NCI-H2029 treated with DMSO at 0.1 percent for 48 hours (cell line): Measurements from ENCODE around the gene ARMC9.
A peak's percentile ranks its signal among the peaks of the same experiment; 100 is the strongest.
"Not testable (repeated sequence)": the region's sequence is repeated elsewhere in the genome, so short reads cannot be mapped to it uniquely, and the experiment has no call there.

Experiments used
- DNase-seq: peaks from one replicate; lab custom pipeline; 2025; lab: John Stamatoyannopoulos, UW

ARMC9 gene

GRCh38 chr2:231244382-231245248 lies 46.2 kb downstream of the ARMC9 start:
- DNase-seq = no peak

GRCh38 chr2:231245249-231246094 lies 47.0 kb downstream of the ARMC9 start:
- DNase-seq = no peak

- DNase-seq = peak; percentile 66
Measured at GRCh38 chr2:231246171-231246842, 47.9 kb downstream of the ARMC9 start.

- DNase-seq = no peak
Measured at GRCh38 chr2:231250146-231250545, 51.7 kb downstream of the ARMC9 start.

- no peak for DNase-seq
Measured at GRCh38 chr2:231250698-231251097, 52.3 kb downstream of the ARMC9 start.

- not testable (repeated sequence) for DNase-seq
Measured at GRCh38 chr2:231253292-231253691, 54.9 kb downstream of the ARMC9 start.

GRCh38 chr2:231256494-231256893 lies 58.1 kb downstream of the ARMC9 start:
- DNase-seq = no peak

- DNase-seq = no peak
Measured at GRCh38 chr2:231257763-231258162, 59.3 kb downstream of the ARMC9 start.

- no peak for DNase-seq
Measured at GRCh38 chr2:231258701-231259100, 60.3 kb downstream of the ARMC9 start.

GRCh38 chr2:231259104-231259503 lies 60.7 kb downstream of the ARMC9 start:
- DNase-seq = no peak

GRCh38 chr2:231260442-231261208 lies 62.2 kb downstream of the ARMC9 start:
- no peak for DNase-seq

GRCh38 chr2:231263118-231263831 lies 64.8 kb downstream of the ARMC9 start:
- DNase-seq = no peak

- no peak for DNase-seq
Measured at GRCh38 chr2:231270221-231271114, 72.0 kb downstream of the ARMC9 start.

- no peak for DNase-seq
Measured at GRCh38 chr2:231272991-231273390, 74.6 kb downstream of the ARMC9 start.

- no peak for DNase-seq
Measured at GRCh38 chr2:231276987-231277386, 78.6 kb downstream of the ARMC9 start.

GRCh38 chr2:231277962-231278361 lies 79.5 kb downstream of the ARMC9 start:
- DNase-seq = no peak

GRCh38 chr2:231278868-231279267 lies 80.4 kb downstream of the ARMC9 start:
- DNase-seq = no peak

GRCh38 chr2:231280846-231281245 lies 82.4 kb downstream of the ARMC9 start:
- DNase-seq = no peak

GRCh38 chr2:231284296-231284695 lies 85.9 kb downstream of the ARMC9 start:
- no peak for DNase-seq

- DNase-seq = no peak
Measured at GRCh38 chr2:231286964-231287363, 88.5 kb downstream of the ARMC9 start.
